K562 (cell line): ENCODE results near the gene BAHD1. TPM values are rescaled to one million over a fixed set of nuclear protein-coding genes. Genes with fewer than 3 reads are reported as not detected.
A peak's percentile ranks its signal among the peaks of the same experiment; 100 is the strongest.

Source experiments
- ATAC-seq: fragments of 200-7000 bp; cut with Tn5 transposase; 3 replicates; pipeline ENCODE4 v1.9.1; 2020; ENCODE audit warnings: moderate library complexity
- BruUV-seq: library from RNA; stranded (reverse); fragments of 400-500 nt; replicated peaks from 2 replicates; lab custom pipeline; 2021; lab: Mats Ljungman, UMichigan
- CTCF ChIA-PET: fragments of 300-600 bp; formaldehyde crosslinking; extraction: SDS; loops from one replicate; lab custom pipeline; 2021; ENCODE audit warnings: low intra/inter-chr PET ratio; lab: Yijun Ruan, JAX
- POLR2A ChIA-PET: fragments of 300-600, 350-650 bp; sonication (Branson Sonifier 250); formaldehyde crosslinking; extraction: SDS; loops from one replicate; lab custom pipeline; 2021; ENCODE audit warnings: antibody characterized with exemption, inconsistent platforms; lab: Yijun Ruan, JAX
- DNase-seq, 4 experiments: peaks; one replicate each; pipeline versions ENCODE4 v3.0.0 to v3.0.0-alpha.2; 2011 to 2018; ENCODE audit warnings: low spot score in 3 of 4, mixed read lengths in 3 of 4; ENCODE audit errors: extremely low read depth in 1 of 4
- FAIRE-seq: peaks from 2 replicates; lab custom pipeline; 2011; peaks lifted over from hg19 to GRCh38; lab: Jason Lieb, UNC
- H2AFZ ChIP-seq: 2 replicates; pipeline ENCODE4 v1.6.0; 2011; ENCODE audit warnings: low read depth, low read length, control low read depth, inconsistent platforms
- H3K27ac ChIP-seq: fragments of 200-600 bp; 3 replicates; pipeline ENCODE4 v1.8.0; 2011; ENCODE audit warnings: low read depth, mild to moderate bottlenecking, control low read depth, inconsistent platforms, low read length, moderate library complexity, mixed read lengths; ENCODE audit errors: extremely low read depth
- H3K27me3 ChIP-seq, 2 experiments: fragments of 300-600 bp in 1 of 2; 2 replicates in 1 of 2; 3 replicates in 1 of 2; pipeline versions ENCODE4 v1.6.0 to v1.8.0; 2011; ENCODE audit warnings: inconsistent platforms in 2 of 2, low read length in 2 of 2, mild to moderate bottlenecking in 1 of 2, mixed read lengths in 1 of 2, moderate library complexity in 1 of 2; ENCODE audit not compliant: control insufficient read depth in 2 of 2, insufficient read depth in 2 of 2
- H3K36me3 ChIP-seq: fragments of 300-600 bp; 3 replicates; pipeline ENCODE4 v1.8.0; 2011; ENCODE audit warnings: mild to moderate bottlenecking, low read length, inconsistent platforms; ENCODE audit not compliant: control insufficient read depth, insufficient read depth
- H3K4me1 ChIP-seq, 2 experiments: fragments of 200-600 bp in 1 of 2; replicated peaks in 1 of 2; 2 replicates in 1 of 2; 3 replicates in 1 of 2; pipeline versions ENCODE4 v1.5.1 to v1.8.0; 2011; ENCODE audit warnings: inconsistent platforms in 2 of 2, low read length in 2 of 2, mild to moderate bottlenecking in 1 of 2, mixed read lengths in 1 of 2, moderate library complexity in 1 of 2; ENCODE audit not compliant: control insufficient read depth in 2 of 2, insufficient read depth in 2 of 2
- H3K4me2 ChIP-seq: 2 replicates; pipeline ENCODE4 v1.6.1; 2011; ENCODE audit warnings: low read length, control low read depth, inconsistent platforms, mixed read lengths; ENCODE audit not compliant: insufficient read depth
- H3K4me3 ChIP-seq: fragments of 200-600 bp; sonication (generic), shearing (Covaris generic); 2 replicates; pipeline ENCODE4 v1.5.1; 2016; ENCODE audit warnings: control low read depth, inconsistent platforms
- H3K79me2 ChIP-seq: fragments of 200-600 bp; 3 replicates; pipeline ENCODE4 v1.8.0; 2011; ENCODE audit warnings: low read length, inconsistent platforms; ENCODE audit not compliant: control insufficient read depth, insufficient read depth
- H3K9ac ChIP-seq, 2 experiments: 2 replicates each; pipeline versions ENCODE4 v1.6.0 to v1.6.1; 2011; ENCODE audit warnings: low read depth in 2 of 2, low read length in 2 of 2, control low read depth in 1 of 2, inconsistent platforms in 1 of 2, mild to moderate bottlenecking in 1 of 2, mixed read lengths in 1 of 2; ENCODE audit not compliant: insufficient read depth in 1 of 2
- H3K9me1 ChIP-seq: one replicate; pipeline ENCODE4 v1.6.0; 2011; ENCODE audit warnings: inconsistent platforms, mild to moderate bottlenecking, low read length, moderate library complexity; ENCODE audit not compliant: control insufficient read depth, insufficient read depth
- H3K9me3 ChIP-seq: replicated peaks from 2 replicates; pipeline ENCODE4 v1.5.1; 2011; ENCODE audit warnings: low read depth, low read length, inconsistent platforms; ENCODE audit not compliant: control insufficient read depth, insufficient read depth
- H4K20me1 ChIP-seq: replicated peaks from 2 replicates; pipeline ENCODE4 v1.6.1; 2011; ENCODE audit warnings: low read length, inconsistent platforms, mixed read lengths; ENCODE audit not compliant: control insufficient read depth, insufficient read depth
- CGGBP1 ChIP-seq: fragments of 250-450 bp; sonication (Bioruptor Pico); IDR thresholded peaks from 2 replicates; pipeline ENCODE4 v1.9.0; 2021; ENCODE audit warnings: mild to moderate bottlenecking
- HOMEZ ChIP-seq: fragments of 250-450 bp; sonication (Bioruptor Pico); IDR thresholded peaks from 2 replicates; pipeline ENCODE4 v1.4.0; 2020; ENCODE audit warnings: mild to moderate bottlenecking, moderate library complexity
- SIN3B ChIP-seq: fragments of 450-650 bp; IDR thresholded peaks from 2 replicates; pipeline ENCODE4 v1.6.1; 2017; ENCODE audit warnings: low read depth, mild to moderate bottlenecking, moderate library complexity
- UBTF ChIP-seq, 2 experiments: IDR thresholded peaks; 2 replicates each; pipeline ENCODE4 v1.6.1; 2012; ENCODE audit warnings: improper control_type of control experiment in 2 of 2, low read depth in 2 of 2, low read length in 2 of 2, borderline replicate concordance in 1 of 2
- ZNF217 ChIP-seq: sonication (generic); formaldehyde crosslinking; IDR thresholded peaks from 2 replicates; pipeline ENCODE4 v1.8.0; 2022; ENCODE audit warnings: mild to moderate bottlenecking, missing genetic modification reagents
- ZNF76 ChIP-seq: fragments of 250-450 bp; sonication (Bioruptor Pico); IDR thresholded peaks from 2 replicates; pipeline ENCODE4 v1.4.0; 2020; ENCODE audit warnings: mild to moderate bottlenecking, moderate library complexity, borderline replicate concordance
- WGBS: fragments of 100-300 bp; shearing (Covaris generic); methylation state at CpG from one replicate; pipeline ENCODE4 v1.1.6; 2016; ENCODE audit warnings: low coverage, mixed read lengths; ENCODE audit not compliant: insufficient coverage; ENCODE audit errors: missing lambda C conversion rate; 5-methylcytosine and 5-hydroxymethylcytosine counted together
- in situ Hi-C: fragments of 300-500 bp; cut with MboI; formaldehyde crosslinking; loops from 4 replicates; pipeline ENCODE4 v1.15.0; 2018; ENCODE audit warnings: inconsistent platforms, mixed read lengths
- intact Hi-C: fragments of 100-400 bp; cut with micrococcal nuclease; formaldehyde crosslinking; loops from 2 replicates; pipeline ENCODE4 v1.14.2; 2022
- polyA plus RNA-seq, 8 experiments: library from polyadenylated mRNA; depleted of rRNA in 4 of 8; stranded (reverse) in 5 of 8; unstranded in 3 of 8; fragments of >200 nt; fragmentation: Nextera tagmentation in 2 of 8; fragmentation: Illumina TruSeq in 1 of 8; extraction: Ambion mirVana in 2 of 8; extraction: Trizol in 1 of 8; gene quantifications; 2 replicates each; pipeline versions ENCODE4 v1.2.1 to v1.2.3, GENCODE V29; 2011 to 2014; ENCODE audit warnings: inconsistent platforms in 1 of 8, missing spikeins in 1 of 8
- total RNA-seq, 7 experiments: library from RNA; depleted of rRNA in 6 of 7; stranded (reverse); fragments of >200 nt in 6 of 7; fragmentation: Illumina TruSeq in 2 of 7; extraction: Trizol in 2 of 7; gene quantifications; 2 replicates each; pipeline versions ENCODE4 v1.2.1 to v1.2.3, GENCODE V29; 2011 to 2021; ENCODE audit warnings: low replicate concordance in 1 of 7
- TF ChIP-seq, protein P1 (sequence below): conservative IDR thresholded peaks from 2 replicates; pipeline ENCODE4 v1.6.1; 2011; ENCODE audit warnings: low read depth, mild to moderate bottlenecking, low read length; ENCODE audit not compliant: control insufficient read depth
- TF ChIP-seq, protein P2 (sequence below): fragments of 200-800 bp; sonication (Bioruptor generic); IDR thresholded peaks from 2 replicates; pipeline ENCODE4 v1.6.1; 2016; ENCODE audit warnings: missing genetic modification characterization, missing compliant biosample characterization
- TF ChIP-seq, protein P3 (sequence below): IDR thresholded peaks from 2 replicates; pipeline ENCODE4 v1.6.1; 2011; ENCODE audit not compliant: insufficient read length; ENCODE audit errors: extremely low read depth

BAHD1 gene
- total and polyA plus RNA-seq, 9 of the 15 experiments (the other 6 are each of a cell fraction or from before 2014, with no cell fraction given): 0.55 to 38.5 (median 11.5) TPM

- in situ Hi-C loops (no loop called here), intact Hi-C loops (loop anchor here (5.0 kb wide), 1 partner anchor 63 kb away; no protein-coding TSS in a partner anchor)
- Histone ChIP-seq H3K4me3 (no peak overlapping the region), H3K36me3 (peaks cover 30% of the 10 kb centered on the region; the same call in 2 of the 3 replicates), H3K4me2 (peak overlapping the region; percentile 52), H2AFZ (no peak overlapping the region), H3K27me3 (no peaks in the 10 kb centered on the region), H3K79me2 (peaks cover 89% of the 10 kb centered on the region), H3K27ac (no peak overlapping the region; the same call in 2 of the 3 replicates), H3K9ac (peak overlapping the region; percentile 30 to 39; a peak in 2 of 4 replicates), H3K9me3 (no peaks in the 10 kb centered on the region), H4K20me1 (peaks cover 33% of the 10 kb centered on the region), H3K4me1 (peaks cover 26 to 41% of the 10 kb centered on the region in 2 experiments), H3K9me1 (peaks cover 4% of the 10 kb centered on the region)
- DNase-seq (no peak), ATAC-seq (no peak), FAIRE-seq (no peak)
- WGBS: 39% methylated on average over 3 of the region's 3 CpGs
- no TSS peak for BruUV-seq
- ChIA-PET POLR2A (interaction anchor here (0.6 to 8.4 kb wide), 3 partner anchors 9 to 18 kb away, joined by 3 to 89 read pairs (median 3); no protein-coding TSS in a partner anchor), CTCF (interaction anchor here (0.6 kb wide), 1 partner anchor 108 kb away, joined by 3 read pairs; no protein-coding TSS in a partner anchor)
- TF ChIP-seq UBTF (IDR thresholded peaks at IDR 0.05; ENCODE audit: borderline replicate concordance in 1 of 2, low read depth in 2 of 2, low read length in 2 of 2) (no peak), CGGBP1 (CRISPR knock-in tag) (no peak), HOMEZ (CRISPR knock-in tag) (no peak), ZNF76 (no peak), ZNF217 (no peak), SIN3B (no peak)
- TF ChIP-seq, protein P1, sequence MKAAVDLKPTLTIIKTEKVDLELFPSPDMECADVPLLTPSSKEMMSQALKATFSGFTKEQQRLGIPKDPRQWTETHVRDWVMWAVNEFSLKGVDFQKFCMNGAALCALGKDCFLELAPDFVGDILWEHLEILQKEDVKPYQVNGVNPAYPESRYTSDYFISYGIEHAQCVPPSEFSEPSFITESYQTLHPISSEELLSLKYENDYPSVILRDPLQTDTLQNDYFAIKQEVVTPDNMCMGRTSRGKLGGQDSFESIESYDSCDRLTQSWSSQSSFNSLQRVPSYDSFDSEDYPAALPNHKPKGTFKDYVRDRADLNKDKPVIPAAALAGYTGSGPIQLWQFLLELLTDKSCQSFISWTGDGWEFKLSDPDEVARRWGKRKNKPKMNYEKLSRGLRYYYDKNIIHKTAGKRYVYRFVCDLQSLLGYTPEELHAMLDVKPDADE: no peak
- TF ChIP-seq, protein P2, sequence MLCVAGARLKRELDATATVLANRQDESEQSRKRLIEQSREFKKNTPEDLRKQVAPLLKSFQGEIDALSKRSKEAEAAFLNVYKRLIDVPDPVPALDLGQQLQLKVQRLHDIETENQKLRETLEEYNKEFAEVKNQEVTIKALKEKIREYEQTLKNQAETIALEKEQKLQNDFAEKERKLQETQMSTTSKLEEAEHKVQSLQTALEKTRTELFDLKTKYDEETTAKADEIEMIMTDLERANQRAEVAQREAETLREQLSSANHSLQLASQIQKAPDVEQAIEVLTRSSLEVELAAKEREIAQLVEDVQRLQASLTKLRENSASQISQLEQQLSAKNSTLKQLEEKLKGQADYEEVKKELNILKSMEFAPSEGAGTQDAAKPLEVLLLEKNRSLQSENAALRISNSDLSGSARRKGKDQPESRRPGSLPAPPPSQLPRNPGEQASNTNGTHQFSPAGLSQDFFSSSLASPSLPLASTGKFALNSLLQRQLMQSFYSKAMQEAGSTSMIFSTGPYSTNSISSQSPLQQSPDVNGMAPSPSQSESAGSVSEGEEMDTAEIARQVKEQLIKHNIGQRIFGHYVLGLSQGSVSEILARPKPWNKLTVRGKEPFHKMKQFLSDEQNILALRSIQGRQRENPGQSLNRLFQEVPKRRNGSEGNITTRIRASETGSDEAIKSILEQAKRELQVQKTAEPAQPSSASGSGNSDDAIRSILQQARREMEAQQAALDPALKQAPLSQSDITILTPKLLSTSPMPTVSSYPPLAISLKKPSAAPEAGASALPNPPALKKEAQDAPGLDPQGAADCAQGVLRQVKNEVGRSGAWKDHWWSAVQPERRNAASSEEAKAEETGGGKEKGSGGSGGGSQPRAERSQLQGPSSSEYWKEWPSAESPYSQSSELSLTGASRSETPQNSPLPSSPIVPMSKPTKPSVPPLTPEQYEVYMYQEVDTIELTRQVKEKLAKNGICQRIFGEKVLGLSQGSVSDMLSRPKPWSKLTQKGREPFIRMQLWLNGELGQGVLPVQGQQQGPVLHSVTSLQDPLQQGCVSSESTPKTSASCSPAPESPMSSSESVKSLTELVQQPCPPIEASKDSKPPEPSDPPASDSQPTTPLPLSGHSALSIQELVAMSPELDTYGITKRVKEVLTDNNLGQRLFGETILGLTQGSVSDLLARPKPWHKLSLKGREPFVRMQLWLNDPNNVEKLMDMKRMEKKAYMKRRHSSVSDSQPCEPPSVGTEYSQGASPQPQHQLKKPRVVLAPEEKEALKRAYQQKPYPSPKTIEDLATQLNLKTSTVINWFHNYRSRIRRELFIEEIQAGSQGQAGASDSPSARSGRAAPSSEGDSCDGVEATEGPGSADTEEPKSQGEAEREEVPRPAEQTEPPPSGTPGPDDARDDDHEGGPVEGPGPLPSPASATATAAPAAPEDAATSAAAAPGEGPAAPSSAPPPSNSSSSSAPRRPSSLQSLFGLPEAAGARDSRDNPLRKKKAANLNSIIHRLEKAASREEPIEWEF (CRISPR knock-in tag): no peak
- TF ChIP-seq, protein P3, sequence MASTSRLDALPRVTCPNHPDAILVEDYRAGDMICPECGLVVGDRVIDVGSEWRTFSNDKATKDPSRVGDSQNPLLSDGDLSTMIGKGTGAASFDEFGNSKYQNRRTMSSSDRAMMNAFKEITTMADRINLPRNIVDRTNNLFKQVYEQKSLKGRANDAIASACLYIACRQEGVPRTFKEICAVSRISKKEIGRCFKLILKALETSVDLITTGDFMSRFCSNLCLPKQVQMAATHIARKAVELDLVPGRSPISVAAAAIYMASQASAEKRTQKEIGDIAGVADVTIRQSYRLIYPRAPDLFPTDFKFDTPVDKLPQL: no peak
Measured at GRCh38 chr15:40443846-40444245, 3.1 kb downstream of the BAHD1 start.
